ENCODE results near the gene CNOT6.

The CNOT6 gene

GRCh38 chr5:180583738-180584137 is 89.6 kb downstream of the CNOT6 start:
- DNase-seq = no peak

GRCh38 chr5:180586204-180586603 is 92.0 kb downstream of the CNOT6 start:
- no peak for DNase-seq

DNA sequence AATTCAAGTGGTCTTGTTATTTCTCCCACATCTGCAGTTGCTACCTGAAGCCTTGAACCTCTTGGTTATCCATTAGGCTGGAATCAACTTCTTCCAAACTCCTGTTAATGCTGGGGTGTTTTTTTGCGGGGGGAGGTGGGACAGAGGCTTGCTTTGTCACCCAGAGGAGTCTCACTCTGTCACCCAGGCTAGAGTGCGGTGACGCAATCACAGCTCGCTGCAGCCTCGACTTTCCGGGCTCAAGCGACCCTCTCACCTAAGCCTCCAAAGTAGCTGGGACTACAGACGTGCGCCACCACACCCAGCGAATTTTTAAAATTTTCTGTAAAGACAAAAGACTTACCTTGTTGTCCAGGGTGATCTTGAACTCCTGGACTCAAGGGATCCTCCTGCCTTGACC is 92.7 kb downstream of the CNOT6 start:
- DNase-seq = no peak

GRCh38 chr5:180589771-180590542 is 95.8 kb downstream of the CNOT6 start:
- no peak for DNase-seq

- no peak for DNase-seq
Measured at GRCh38 chr5:180590543-180591310, 96.5 kb downstream of the CNOT6 start.

DNA sequence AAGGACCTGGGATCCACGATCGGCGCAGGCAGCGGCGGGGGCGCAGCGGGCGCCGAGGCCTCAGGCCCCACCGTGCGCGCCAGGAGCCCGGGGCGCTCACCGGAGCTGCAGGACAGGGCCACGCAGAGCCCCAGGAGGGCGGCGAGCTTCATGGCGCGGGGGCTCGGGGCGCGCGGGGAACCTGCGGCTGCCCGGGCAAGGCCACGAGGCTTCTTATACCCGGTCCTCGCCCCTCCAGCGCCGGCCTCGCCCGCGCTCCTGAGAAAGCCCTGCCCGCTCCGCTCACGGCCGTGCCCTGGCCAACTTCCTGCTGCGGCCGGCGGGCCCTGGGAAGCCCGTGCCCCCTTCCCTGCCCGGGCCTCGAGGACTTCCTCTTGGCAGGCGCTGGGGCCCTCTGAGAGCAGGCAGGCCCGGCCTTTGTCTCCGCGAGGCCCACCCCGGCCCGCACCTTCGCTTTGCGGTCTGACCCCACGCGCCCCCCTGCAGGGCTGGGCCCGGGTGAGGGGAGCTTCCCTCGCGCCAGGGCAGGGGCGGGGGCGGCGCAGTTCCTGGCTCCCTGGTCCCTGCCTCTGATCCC is 97.2 kb downstream of the CNOT6 start, which contains the start of gene SCGB3A1:
SCGB3A1 (minus strand) TSS at position 189 of the 577 bp plus-strand sequence; CDS start at position 152, 37 bp downstream.
- DNase-seq = no peak

GRCh38 chr5:180592176-180592575 is 98.0 kb downstream of the CNOT6 start:
- DNase-seq = no peak

DNA sequence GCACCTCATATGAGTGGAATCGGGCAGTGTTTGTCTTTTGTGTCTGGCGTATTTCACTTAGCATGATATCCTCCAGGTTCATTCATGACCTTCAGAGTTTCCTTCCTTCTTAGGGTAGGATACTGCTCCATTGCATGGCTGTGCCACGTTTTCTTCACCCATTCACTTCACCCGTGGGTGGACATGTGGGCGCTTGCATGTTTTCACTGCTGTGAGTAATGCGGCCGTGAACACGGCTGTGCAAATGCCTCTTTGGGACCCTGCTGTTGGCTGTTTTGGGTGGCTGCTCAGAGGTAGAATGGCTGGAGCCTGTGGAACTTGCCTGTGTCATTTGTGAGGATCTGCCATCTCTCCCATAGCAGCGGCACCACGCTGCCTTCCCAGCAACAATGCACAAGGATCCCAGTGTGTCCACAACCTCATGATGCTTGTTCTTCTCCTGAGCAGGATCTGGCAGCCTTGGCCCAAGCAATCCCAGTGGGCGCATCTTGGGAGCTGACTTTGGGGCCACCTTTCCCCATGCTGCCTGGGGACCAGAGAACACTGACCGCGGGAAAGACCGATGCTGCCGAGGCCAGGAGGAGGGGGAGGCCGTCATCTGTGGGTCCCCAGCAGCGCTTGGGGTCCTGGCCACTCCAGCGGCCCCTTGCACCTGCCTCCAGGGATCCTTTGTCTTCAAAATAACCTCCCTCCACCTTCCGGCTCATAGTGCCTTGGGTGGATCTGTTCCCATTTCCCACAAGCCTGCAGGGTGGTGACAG is 99.4 kb downstream of the CNOT6 start:
- DNase-seq = no peak

DNA sequence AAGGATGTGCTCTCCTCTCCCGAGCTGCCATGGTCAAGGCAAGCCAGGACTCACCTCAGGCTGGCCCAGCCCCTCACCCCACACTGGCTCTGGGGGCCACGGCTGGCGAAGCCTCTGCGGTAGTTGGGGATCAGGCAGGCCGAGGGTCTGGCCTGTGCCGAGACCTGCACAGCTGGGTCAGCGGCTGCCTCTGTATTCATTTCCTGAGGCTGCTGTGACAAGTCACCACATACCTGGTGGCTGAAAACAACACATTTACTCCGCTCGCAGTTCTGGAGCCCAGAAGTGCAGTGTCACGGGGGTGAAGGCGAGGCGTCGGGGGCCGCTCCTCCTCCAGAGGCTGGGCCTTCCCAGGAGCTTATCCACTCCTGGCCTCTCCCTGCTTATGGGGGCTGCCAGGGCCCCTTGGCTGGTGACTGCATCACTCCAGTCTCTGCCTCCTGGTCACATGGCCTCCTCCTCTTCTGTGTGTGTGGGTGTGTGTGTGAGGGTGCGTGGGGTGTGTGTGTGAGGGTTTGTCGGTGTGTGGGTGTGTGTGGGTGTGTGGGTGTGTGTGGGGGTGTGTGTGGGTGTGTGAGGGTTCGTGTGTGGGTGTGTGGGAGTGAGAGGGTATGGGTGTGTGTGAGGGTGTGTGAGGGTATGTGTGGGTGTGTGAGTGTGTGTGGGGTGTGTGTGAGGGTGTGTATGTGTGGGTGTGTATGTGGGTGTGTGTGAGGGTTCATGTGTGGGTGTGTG is 100.3 kb downstream of the CNOT6 start:
- no peak for DNase-seq

DNA sequence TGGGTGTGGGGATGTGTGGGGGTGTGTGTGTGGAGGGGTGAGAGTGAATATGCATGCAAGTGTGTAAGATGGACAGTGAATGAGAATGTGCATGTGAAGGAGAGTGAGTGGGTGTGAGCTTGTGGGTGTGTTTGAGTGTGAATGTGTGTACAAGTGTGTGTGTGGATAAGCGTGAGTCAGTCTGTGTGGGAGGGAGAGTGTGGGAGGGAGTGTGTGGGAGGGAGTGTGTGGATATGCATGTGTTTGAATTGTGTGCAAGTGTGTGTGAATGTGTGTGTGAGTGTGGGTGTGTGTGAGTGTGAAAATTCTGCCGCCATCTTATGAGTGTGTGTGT is 100.8 kb downstream of the CNOT6 start:
- DNase-seq = no peak

GRCh38 chr5:180595381-180596114 is 101.4 kb downstream of the CNOT6 start:
- no peak for DNase-seq

- no peak for DNase-seq
Measured at GRCh38 chr5:180596115-180596667, 102.0 kb downstream of the CNOT6 start.

GRCh38 chr5:180596668-180597231 is 102.6 kb downstream of the CNOT6 start:
- no peak for DNase-seq

- DNase-seq = no peak
Measured at GRCh38 chr5:180598316-180598701, 104.1 kb downstream of the CNOT6 start.

DNA sequence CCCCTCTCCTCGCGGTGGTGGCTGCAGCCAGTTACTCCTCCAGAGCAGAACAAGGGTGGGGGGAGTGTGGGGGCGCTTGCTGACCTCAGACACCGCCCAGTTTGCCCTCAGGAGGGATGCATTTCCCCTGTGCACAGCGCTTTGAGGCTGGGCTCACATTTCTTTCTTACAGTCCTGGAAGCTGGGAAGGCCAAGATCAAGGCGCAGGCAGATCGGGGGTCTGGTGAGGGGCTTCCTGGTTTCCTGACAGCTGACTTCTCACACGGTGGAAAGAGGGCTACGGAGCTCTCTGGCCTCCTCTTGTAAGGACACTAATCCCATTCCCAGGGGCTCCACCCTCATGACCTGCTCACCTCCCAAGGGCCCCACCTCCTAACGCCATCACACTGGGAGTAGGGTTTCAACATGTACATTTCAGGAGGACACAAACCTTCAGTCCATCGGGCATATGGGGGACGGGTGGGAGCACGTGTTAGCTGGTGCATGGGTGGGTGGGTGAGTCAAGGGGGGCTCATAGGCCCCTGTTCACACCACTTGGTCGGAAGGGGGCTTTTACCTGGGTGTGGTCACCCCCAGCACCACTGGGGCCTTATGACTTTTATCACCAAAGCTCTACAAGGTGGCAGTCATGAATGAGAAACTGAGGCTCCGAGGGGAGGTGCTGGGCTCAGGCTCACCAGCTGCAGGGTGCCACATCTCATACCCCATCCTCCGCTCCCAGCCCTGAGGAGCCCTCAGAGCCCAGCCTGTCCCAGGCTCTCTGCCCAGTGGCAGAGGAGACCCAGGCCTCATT is 104.8 kb downstream of the CNOT6 start:
- no peak for DNase-seq

DNA sequence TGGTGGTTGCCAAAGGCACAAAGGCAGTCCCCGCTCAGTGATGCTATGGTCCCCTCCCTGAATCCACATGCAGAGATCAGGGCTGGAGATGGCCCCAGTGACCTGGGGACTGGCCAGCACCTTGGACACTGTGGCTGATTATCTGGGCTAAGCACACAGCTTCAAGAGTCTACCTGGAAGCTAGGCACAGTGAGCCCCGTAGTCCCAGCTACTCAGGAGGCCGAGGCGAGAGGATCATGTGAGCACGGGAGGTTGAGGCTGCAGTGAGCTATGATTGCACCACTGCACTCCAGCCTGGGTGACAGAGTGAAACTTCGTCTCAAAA is 105.4 kb downstream of the CNOT6 start:
- DNase-seq = no peak

- DNase-seq = no peak
Measured at GRCh38 chr5:180599981-180600553, 105.9 kb downstream of the CNOT6 start.

DNA sequence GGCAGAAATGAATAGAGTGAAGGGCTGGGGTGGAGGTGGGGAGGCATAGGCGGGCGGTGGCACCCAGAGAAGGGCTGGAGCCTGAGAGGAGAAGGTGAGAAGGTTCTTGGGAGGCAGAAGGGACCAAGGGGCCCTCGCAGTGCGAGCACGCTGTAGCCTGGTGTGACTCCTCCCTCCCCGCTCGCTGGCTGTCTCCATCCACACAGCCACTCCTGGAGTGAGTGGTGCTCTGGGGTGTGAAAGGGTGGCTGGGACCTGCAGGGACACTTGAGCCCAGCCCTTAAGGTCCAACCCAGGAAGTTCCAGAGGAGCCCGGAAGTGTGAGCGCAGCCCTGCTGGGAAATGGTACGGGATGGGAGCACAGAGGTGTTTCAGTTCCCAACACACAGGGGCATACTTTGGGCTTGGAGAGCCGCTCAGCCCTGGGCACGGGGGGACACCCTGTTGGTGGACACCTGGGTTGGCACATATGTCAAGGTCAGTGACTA is 106.4 kb downstream of the CNOT6 start:
- DNase-seq = no peak

GRCh38 chr5:180601591-180602480 is 107.7 kb downstream of the CNOT6 start:
- DNase-seq = no peak
